ENCODE results near the gene MED7. TPM values are rescaled to one million over a fixed set of nuclear protein-coding genes. Genes with fewer than 3 reads are reported as not detected.

MED7 gene
- total and polyA plus RNA-seq, 2 of the 8 experiments (the other 6 are each of a cell fraction or from before 2014, with no cell fraction given), result 6.9 to 9.5 TPM

- Histone ChIP-seq H3K18ac (ENCODE audit: extremely low read depth, low read length) (no peak overlapping the region), H3K14ac (ENCODE audit: insufficient read length) (no peak overlapping the region), H4K20me1 (replicated peaks in 1 of 2; ENCODE audit: control insufficient read depth in 1 of 2, insufficient read depth in 2 of 2, low read length in 2 of 2) (no peaks in the 10 kb centered on the region), H4K8ac (ENCODE audit: extremely low read depth, insufficient read depth, low read length) (no peak overlapping the region), H2BK120ac (replicated peaks; ENCODE audit: low read depth, low read length) (no peak overlapping the region), H2BK5ac (ENCODE audit: low read depth, low read length) (no peak overlapping the region), H3K9me3 (ENCODE audit: insufficient read depth in 2 of 2, low read depth in 1 of 2, low read length in 1 of 2) (no peaks in the 10 kb centered on the region), H2BK20ac (ENCODE audit: low read length) (no peak overlapping the region), H2BK12ac (ENCODE audit: low read depth, low read length) (no peak overlapping the region), H3K79me2 (ENCODE audit: control insufficient read depth in 1 of 2, insufficient read depth in 2 of 2, low read length in 2 of 2) (no peaks in the 10 kb centered on the region), H3K36me3 (ENCODE audit: control insufficient read depth in 2 of 4, insufficient read depth in 4 of 4, low read length in 3 of 4) (peaks cover 0 to 1% (median under 1%) of the 10 kb centered on the region in 4 experiments; a peak in 2 of 8 replicates), H2AFZ (ENCODE audit: low read length) (no peak overlapping the region), H3K27ac (ENCODE audit: low read depth, low read length) (no peak overlapping the region), H4K91ac (replicated peaks; ENCODE audit: insufficient read length, low read length) (no peak overlapping the region), H3K4me2 (ENCODE audit: insufficient read depth in 1 of 2, low read depth in 2 of 2, low read length in 2 of 2) (no peak overlapping the region), H2AK5ac (ENCODE audit: low read depth, low read length) (no peak overlapping the region), H3K23ac (ENCODE audit: insufficient read length) (no peak overlapping the region), H2BK15ac (ENCODE audit: low read length) (no peak overlapping the region), H3K4me1 (replicated peaks in 1 of 4; ENCODE audit: control insufficient read depth in 3 of 4, insufficient read depth in 4 of 4, low read length in 3 of 4) (no peaks in the 10 kb centered on the region), H4K5ac (ENCODE audit: insufficient read length, low read depth, low read length) (no peak overlapping the region), H3K27me3 (replicated peaks in 1 of 4; ENCODE audit: control insufficient read depth in 3 of 4, extremely low read depth in 1 of 4, insufficient read depth in 3 of 4, low read length in 3 of 4) (no peaks in the 10 kb centered on the region), H3K23me2 (ENCODE audit: low read depth, low read length) (no peaks in the 10 kb centered on the region), H3K56ac (replicated peaks; ENCODE audit: insufficient read length, low read depth, low read length) (no peak overlapping the region), H3K4me3 (ENCODE audit: extremely low read depth in 1 of 4, insufficient read depth in 2 of 4, low read depth in 3 of 4, low read length in 4 of 4) (no peak overlapping the region), H3K4ac (replicated peaks; ENCODE audit: insufficient read length, low read depth, low read length) (no peak overlapping the region), H3K79me1 (ENCODE audit: low read depth, low read length) (no peaks in the 10 kb centered on the region), H3K9ac (replicated peaks in 1 of 4; ENCODE audit: extremely low read depth in 1 of 4, low read depth in 3 of 4, low read length in 3 of 4) (no peak overlapping the region)
- ChIA-PET POLR2A (ENCODE audit: partially characterized antibody) (interaction anchor here (3.9 kb wide), 1 partner anchor 10 kb away, joined by 9 read pairs; the partner anchor contains the start of gene MED7), CTCF (ENCODE audit: partially characterized antibody) (interaction anchor here (0.6 to 2.7 kb wide), 40 partner anchors 9 to 1862 kb away, joined by 3 to 15 read pairs (median 3); partner anchors contain the start of gene MED7)
- 74% methylated on average over 1 of the region's 1 CpG; no CpG with 5 or more reads in 1 of the 2 experiments for WGBS, 2 experiments (ENCODE audit: extremely low coverage in 1 of 2, insufficient coverage in 1 of 2, insufficient read length in 1 of 2, insufficient replicate concordance in 2 of 2, low coverage in 1 of 2, low lambda C conversion rate in 2 of 2, missing lambda C conversion rate in 1 of 2)
- no peak for FAIRE-seq
- DNase-seq (ENCODE audit: low read depth in 1 of 2, low spot score in 2 of 2), result no peak
- no peak for TF ChIP-seq TBP (IDR thresholded peaks at IDR 0.05; ENCODE audit: low read depth, low read length)
- no peak for TF ChIP-seq CREB1 (IDR thresholded peaks at IDR 0.05)
- no peak for TF ChIP-seq KDM1A (IDR thresholded peaks at IDR 0.05; ENCODE audit: borderline replicate concordance, low read length)
- no peak for TF ChIP-seq E2F6 (IDR thresholded peaks at IDR 0.05)
- TF ChIP-seq GABPA (IDR thresholded peaks at IDR 0.05; ENCODE audit: borderline replicate concordance, insufficient read depth, low read length), result no peak
- TF ChIP-seq SRF (IDR thresholded peaks at IDR 0.05; ENCODE audit: low read depth, low read length), result no peak
- no peak for TF ChIP-seq TEAD4 (IDR thresholded peaks at IDR 0.05; ENCODE audit: low read depth, low read length)
- TF ChIP-seq SP2 (IDR thresholded peaks at IDR 0.05; ENCODE audit: low read length), result no peak
- TF ChIP-seq USF2 (IDR thresholded peaks at IDR 0.05; ENCODE audit: low read length), result no peak
- TF ChIP-seq SIRT6 (IDR thresholded peaks at IDR 0.05; ENCODE audit: low read length), result no peak
- TF ChIP-seq MAX (IDR thresholded peaks at IDR 0.05), result no peak
- no peak for TF ChIP-seq SIN3A (conservative IDR thresholded peaks at IDR 0.05 in 1 of 2, IDR thresholded peaks at IDR 0.05 in 1 of 2; ENCODE audit: low read depth in 1 of 2, low read length in 2 of 2)
- no peak for TF ChIP-seq BRCA1 (IDR thresholded peaks at IDR 0.05; ENCODE audit: low read depth, low read length)
- TF ChIP-seq SP4 (IDR thresholded peaks at IDR 0.05; ENCODE audit: low read length), result no peak
Observed at GRCh38 chr5:157132281-157132612, 10.4 kb downstream of the MED7 start.
